ENCODE measurements around the gene RMND5A.

The RMND5A gene

DNA sequence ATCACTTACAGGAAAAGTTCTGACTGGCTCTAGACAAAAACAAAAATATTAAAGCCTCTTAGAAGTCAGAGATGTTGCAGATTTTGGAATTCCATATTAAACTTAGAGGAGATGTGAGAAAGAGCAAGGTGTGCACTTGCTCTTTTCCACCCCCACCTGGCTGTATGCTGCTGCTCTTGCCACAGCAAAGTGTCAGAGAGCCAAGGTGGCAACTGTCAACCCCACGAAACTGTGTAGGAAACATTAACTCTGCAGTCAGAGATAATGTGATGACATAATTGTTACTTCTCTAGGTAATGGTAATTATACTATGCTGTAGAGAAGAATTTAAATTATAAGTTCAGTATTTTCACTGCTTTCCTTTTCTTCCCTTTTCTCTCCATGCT lies 45.2 kb downstream of the RMND5A start:
- no peak for DNase-seq (ENCODE audit: low spot score)

- no peak for DNase-seq (ENCODE audit: low spot score)
Measured at GRCh38 chr2:86768189-86768949, 48.3 kb downstream of the RMND5A start.

DNA sequence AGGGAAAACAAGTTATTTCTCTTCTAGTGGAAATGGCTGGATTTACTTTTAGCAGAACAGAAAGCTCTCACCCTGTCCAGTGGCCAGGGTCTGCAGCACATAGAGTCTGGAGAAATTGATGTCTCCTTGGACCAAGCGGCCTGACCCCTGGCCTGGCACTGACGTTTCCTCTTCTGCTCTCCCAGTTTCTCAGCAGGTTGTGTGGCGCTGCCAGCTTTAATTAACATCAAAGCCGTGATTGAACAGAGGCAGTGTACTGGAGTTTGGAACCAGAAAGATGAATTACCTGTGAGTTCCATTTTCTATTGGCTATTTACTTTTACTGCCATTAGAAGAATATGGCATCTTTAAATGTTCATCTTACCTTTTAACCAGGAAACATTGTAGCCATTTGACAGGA lies 49.7 kb downstream of the RMND5A start:
- no peak for DNase-seq (ENCODE audit: low spot score)

DNA sequence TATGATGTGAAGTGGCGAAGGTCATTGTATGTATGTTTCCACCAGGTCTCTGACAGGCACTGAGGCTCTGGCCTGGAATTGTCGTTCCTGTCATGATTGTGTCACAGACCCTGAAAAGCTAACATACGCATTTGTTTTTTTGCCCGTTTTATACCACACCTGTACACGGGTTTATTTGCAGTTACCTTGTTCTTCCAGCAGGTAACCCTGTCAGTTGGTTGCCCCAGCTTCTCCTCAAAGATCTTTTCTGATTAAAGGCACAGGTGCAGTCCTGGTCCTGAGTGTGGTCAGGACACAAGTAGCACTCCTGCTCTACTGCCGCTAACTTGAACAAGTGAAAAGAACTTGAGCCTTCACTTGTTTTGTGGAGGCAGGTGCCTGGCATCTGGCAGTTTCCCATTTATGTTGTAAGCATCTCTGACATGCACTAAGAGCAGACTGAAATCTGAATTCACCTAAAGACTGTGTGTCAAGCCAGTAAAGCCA lies 50.8 kb downstream of the RMND5A start:
- no peak for DNase-seq (ENCODE audit: low spot score)

DNA sequence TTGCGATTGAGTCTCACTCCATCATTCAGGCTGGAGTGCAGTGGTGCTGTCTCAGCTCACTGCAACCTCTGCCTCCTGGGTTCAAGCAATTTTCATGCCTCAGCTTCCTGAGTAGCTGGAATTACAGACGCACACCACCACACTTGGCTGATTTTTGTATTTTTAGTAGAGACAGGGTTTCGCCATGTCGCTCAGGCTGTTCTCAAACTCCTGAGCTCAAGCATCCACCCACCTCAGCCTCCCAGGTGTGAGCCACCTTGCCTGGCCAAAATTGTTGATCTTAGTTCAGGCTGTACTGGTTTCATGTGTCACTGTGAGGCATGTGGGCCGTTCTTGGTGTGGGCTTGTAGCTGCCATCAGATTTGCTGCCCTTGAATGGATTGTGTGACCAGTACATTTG lies 52.5 kb downstream of the RMND5A start:
- no peak for DNase-seq (ENCODE audit: low spot score)

DNA sequence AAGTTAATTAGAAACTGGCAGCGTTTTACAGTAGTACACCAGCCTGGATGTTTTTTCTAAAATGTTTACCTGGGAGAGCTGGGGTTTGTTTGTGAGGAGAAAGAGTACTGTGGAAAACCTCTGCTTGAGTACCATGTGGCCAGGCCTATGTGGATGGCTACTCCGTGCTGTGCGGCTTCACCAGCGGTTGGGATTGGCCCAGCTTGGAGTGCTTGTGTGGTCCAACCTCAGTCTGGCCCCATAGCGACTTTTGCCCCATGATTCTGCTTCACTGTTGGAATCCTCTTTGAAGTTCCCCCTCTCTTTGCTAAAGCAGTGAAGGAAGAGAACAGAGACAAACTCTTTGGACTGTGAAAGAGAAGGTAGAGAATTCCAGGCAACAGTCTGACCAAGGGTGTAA lies 54.8 kb downstream of the RMND5A start:
- DNase-seq (ENCODE audit: low spot score): no peak

GRCh38 chr2:86775338-86775737 lies 55.2 kb downstream of the RMND5A start:
- no peak for DNase-seq (ENCODE audit: low spot score)

GRCh38 chr2:86776532-86776931 lies 56.4 kb downstream of the RMND5A start:
- DNase-seq (ENCODE audit: low spot score): no peak

DNA sequence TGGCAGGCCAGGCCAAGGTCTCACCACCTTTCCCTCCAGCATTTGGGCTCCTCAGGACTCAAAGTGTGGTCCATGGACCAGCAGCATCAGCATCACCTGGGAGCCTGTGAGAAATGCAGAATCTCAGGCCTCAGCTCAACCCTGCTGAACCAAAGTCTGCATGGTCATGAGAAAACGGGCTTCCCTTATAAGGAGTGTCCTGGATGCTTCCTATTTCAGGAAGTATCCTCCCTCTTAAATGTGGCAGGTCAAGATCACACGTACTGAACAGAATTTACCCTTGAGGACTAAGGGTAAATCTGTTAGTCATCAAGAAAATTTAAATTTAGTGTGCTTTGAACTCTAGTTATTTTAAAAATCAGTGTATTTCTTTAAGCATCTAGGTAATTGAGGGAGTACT lies 58.9 kb downstream of the RMND5A start:
- DNase-seq (ENCODE audit: low spot score): no peak

DNA sequence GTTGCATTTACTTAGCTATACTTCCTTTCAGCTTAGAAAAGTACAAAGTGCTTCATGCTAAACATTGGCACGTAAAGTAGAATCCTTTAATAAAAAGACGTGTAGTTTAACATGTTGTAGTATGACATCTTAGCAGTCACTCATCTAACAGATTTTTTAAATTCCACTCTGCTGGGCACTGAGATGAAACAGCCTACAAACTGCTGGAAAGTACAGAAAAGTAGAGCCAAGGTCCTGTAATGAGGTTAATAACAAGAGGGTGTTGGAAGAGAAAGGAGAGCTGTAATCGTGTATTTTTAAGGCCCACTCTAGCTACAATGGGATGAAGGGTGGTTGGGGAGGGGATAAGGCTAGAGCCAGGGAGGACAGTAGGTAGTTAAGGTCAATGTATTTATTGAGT lies 59.9 kb downstream of the RMND5A start:
- no peak for DNase-seq (ENCODE audit: low spot score)

DNA sequence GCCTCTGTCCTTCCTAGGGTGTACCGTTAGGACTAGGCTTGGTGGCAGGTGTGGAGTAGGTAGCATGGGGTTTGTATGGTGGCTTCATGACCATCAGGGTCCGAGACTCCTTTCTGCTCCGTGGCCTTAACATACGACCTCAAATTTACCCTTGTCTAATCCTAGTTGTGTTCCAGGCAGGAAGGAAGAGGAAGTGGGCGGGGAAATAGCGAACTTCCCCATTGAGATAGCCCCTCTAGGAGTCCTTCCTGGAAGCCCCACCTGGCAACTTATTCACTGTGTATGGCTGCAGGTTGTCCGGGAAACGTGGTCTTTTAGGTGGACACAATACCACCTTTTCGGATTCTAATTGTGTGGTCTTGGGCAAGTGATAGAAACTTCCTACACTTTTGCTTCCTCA lies 61.3 kb downstream of the RMND5A start:
- no peak for DNase-seq (ENCODE audit: low spot score)

GRCh38 chr2:86782748-86783147 lies 62.7 kb downstream of the RMND5A start:
- DNase-seq (ENCODE audit: low spot score): no peak

GRCh38 chr2:86783615-86784339 lies 63.7 kb downstream of the RMND5A start:
- DNase-seq (ENCODE audit: low spot score): no peak

DNA sequence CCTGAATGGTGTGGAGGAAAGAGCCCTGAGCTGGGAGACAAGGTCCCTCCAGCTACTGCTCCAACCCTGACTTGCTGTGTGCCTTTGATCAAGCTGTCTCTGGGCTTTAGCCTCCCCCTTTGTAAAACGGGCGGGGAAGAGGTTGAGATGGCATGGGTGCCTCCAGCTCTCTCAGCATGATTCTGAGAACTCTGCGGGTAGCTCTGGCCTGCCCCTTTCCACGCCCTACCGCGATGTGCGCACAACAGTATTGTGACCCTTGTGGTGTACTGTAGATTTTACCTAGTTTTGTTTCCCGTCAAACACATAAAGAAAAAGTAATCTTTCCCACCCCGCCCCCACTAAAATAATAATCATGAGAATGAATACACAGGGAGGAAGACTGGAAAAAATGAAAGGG lies 65.4 kb downstream of the RMND5A start:
- DNase-seq (ENCODE audit: low spot score): no peak

GRCh38 chr2:86786001-86786536 lies 66.0 kb downstream of the RMND5A start:
- DNase-seq (ENCODE audit: low spot score): no peak

GRCh38 chr2:86787736-86788135 lies 67.6 kb downstream of the RMND5A start:
- no peak for DNase-seq (ENCODE audit: low spot score)

GRCh38 chr2:86788165-86788564 lies 68.1 kb downstream of the RMND5A start:
- no peak for DNase-seq (ENCODE audit: low spot score)

- DNase-seq (ENCODE audit: low spot score): no peak
Measured at GRCh38 chr2:86788881-86789686, 69.0 kb downstream of the RMND5A start.

GRCh38 chr2:86789687-86790133 lies 69.6 kb downstream of the RMND5A start:
- DNase-seq (ENCODE audit: low spot score): no peak

GRCh38 chr2:86790134-86790675 lies 70.1 kb downstream of the RMND5A start:
- DNase-seq (ENCODE audit: low spot score): no peak

DNA sequence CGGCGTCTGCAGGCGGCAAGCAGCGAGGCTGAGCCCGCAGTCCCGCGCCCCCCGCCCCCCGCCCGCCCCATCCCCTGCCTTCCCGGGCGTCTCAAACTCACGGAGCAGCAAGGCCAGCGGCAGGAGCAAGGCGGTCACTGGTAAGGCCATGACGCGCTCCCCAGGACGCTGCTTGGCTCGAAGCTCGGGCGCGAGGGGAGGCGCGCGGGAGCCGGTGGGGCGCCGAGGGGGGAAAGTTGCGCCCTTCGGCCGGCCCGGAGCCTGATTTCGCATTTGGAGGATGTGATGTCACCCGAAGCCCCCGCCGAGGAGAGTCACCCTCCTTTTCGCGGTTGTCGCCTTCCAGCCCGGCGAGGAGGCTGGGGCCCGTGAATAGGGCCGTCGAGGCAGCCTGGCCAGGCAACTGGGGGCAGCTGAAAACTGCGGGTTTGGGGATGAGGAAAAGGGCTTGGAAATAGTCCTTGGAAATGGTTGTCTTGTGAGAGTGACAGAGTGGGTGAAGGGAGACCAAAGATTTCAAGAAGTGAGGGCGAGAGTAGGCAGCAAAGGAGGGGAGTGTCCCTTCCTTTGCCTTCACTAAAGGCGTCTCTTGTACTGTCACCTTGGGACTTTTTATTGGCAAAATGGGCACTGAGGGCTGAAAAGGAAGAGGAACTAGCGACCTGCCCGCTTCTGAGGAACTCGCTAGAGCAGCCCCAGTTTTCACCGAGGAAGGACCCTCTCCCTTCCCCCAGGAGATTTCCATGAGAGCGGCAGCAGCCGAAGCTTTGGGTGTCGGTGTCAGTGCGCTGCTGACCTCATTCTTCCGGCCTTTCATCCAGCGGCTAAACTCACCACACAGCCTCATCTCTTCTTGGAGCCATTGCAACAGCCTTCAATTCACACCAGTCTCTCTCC lies 70.8 kb downstream of the RMND5A start, which contains the start of gene CD8A:
CD8A (minus strand) TSS at position 238 of the 897 bp plus-strand sequence; CDS start at position 150, 88 bp downstream.
- DNase-seq (ENCODE audit: low spot score): no peak

Data from hematopoietic multipotent progenitor cell treated with erythropoietin and hydrocortisone succinate and interleukin-3 and kit ligand, for 15 days (in vitro differentiated cells).